ENCODE results near the gene IGF1.

Gene IGF1

GRCh38 chr12:102401087-102401486 is 79.3 kb downstream of the IGF1 start:
- ChIA-PET CTCF (no interaction called here), POLR2A (no interaction called here)
- no peak overlapping the region for H3K27ac ChIP-seq (ENCODE audit: extremely low read depth, low read depth, low read length)
- no peak overlapping the region for H3K4me3 ChIP-seq (ENCODE audit: low read depth, low read length)
- H3K9me3 ChIP-seq (ENCODE audit: control insufficient read depth, insufficient read depth, low read depth, low read length): no peaks in the 10 kb centered on the region
- no peaks in the 10 kb centered on the region; the same call in 1 of the 2 replicates for H3K4me1 ChIP-seq (ENCODE audit: control insufficient read depth, insufficient read depth, low read length)
- TF ChIP-seq MEIS1 (CRISPR knock-in tag; IDR thresholded peaks at IDR 0.05; ENCODE audit: borderline replicate concordance) (no peak), ZNF621 (tag by site-specific recombination; IDR thresholded peaks at IDR 0.05) (no peak), ZNF843 (tag by site-specific recombination; IDR thresholded peaks at IDR 0.05) (no peak), ZNF776 (tag by site-specific recombination; IDR thresholded peaks at IDR 0.05; ENCODE audit: borderline replicate concordance) (no peak), ZNF416 (tag by site-specific recombination; IDR thresholded peaks at IDR 0.05) (no peak), ZNF639 (tag by site-specific recombination; IDR thresholded peaks at IDR 0.05) (no peak), ZNF501 (tag by site-specific recombination; IDR thresholded peaks at IDR 0.05) (no peak), ZNF654 (tag by site-specific recombination; IDR thresholded peaks at IDR 0.05; ENCODE audit: low read depth) (no peak), ZFP37 (tag by site-specific recombination; IDR thresholded peaks at IDR 0.05) (no peak), ZNF10 (tag by site-specific recombination; IDR thresholded peaks at IDR 0.05) (no peak), ZNF157 (tag by site-specific recombination; IDR thresholded peaks at IDR 0.05) (no peak), ELK4 (IDR thresholded peaks at IDR 0.05; ENCODE audit: borderline replicate concordance, low read depth, low read length) (no peak), ZNF645 (tag by site-specific recombination; IDR thresholded peaks at IDR 0.05) (no peak), ZBTB6 (tag by site-specific recombination; IDR thresholded peaks at IDR 0.05) (no peak), ZNF202 (tag by site-specific recombination; IDR thresholded peaks at IDR 0.05; ENCODE audit: borderline replicate concordance) (no peak)
- no peaks in the 10 kb centered on the region for H3K36me3 ChIP-seq (ENCODE audit: control insufficient read depth in 2 of 2, insufficient read depth in 1 of 2, low read length in 2 of 2)

GRCh38 chr12:102399653-102400052 is 80.7 kb downstream of the IGF1 start:
- Histone ChIP-seq H3K4me3 (ENCODE audit: low read depth, low read length) (no peak overlapping the region), H3K4me1 (ENCODE audit: control insufficient read depth, insufficient read depth, low read length) (no peaks in the 10 kb centered on the region; the same call in 1 of the 2 replicates), H3K9me3 (ENCODE audit: control insufficient read depth, insufficient read depth, low read depth, low read length) (no peaks in the 10 kb centered on the region), H3K27ac (ENCODE audit: extremely low read depth, low read depth, low read length) (no peak overlapping the region), H3K36me3 (ENCODE audit: control insufficient read depth in 2 of 2, insufficient read depth in 1 of 2, low read length in 2 of 2) (no peaks in the 10 kb centered on the region)
- ChIA-PET POLR2A (interaction anchor here (0.6 kb wide), 1 partner anchor 121 kb away, joined by 3 read pairs; no protein-coding TSS in a partner anchor), CTCF (no interaction called here)
- TF ChIP-seq ZNF169 (tag by site-specific recombination; IDR thresholded peaks at IDR 0.05): no peak
- no peak for TF ChIP-seq ZNF639 (tag by site-specific recombination; IDR thresholded peaks at IDR 0.05)
- TF ChIP-seq PRDM1 (tag by site-specific recombination; IDR thresholded peaks at IDR 0.05): no peak
- no peak for TF ChIP-seq GLI4 (tag by site-specific recombination; IDR thresholded peaks at IDR 0.05)
- no peak for TF ChIP-seq ZNF214 (tag by site-specific recombination; IDR thresholded peaks at IDR 0.05; ENCODE audit: borderline replicate concordance)

Measured in HEK293 (cell line).